HepG2 (cell line): ENCODE results near the gene TENT4B. TPM values are rescaled to one million over a fixed set of nuclear protein-coding genes. Genes with fewer than 3 reads are reported as not detected.

Experiments used
- HNRNPUL1 ChIP-seq: fragments of 200-400 bp; formaldehyde crosslinking; IDR thresholded peaks from 2 replicates; pipeline ENCODE4 v1.6.1; 2017; ENCODE audit warnings: low read depth, mild to moderate bottlenecking, low read length, moderate library complexity
- ISX ChIP-seq: sonication (generic); formaldehyde crosslinking; conservative IDR thresholded peaks from 2 replicates; pipeline ENCODE4 v1.5.0; 2020; ENCODE audit warnings: missing genetic modification reagents
- KAT8 ChIP-seq: IDR thresholded peaks from 2 replicates; pipeline ENCODE4 v1.6.1; 2016; ENCODE audit warnings: missing genetic modification reagents, missing compliant biosample characterization
- RBM22 ChIP-seq: fragments of 200-400 bp; formaldehyde crosslinking; optimal IDR thresholded peaks from 2 replicates; pipeline ENCODE3; 2017; ENCODE audit warnings: mild to moderate bottlenecking, low read length, moderate library complexity
- SRF ChIP-seq: IDR thresholded peaks from 2 replicates; pipeline ENCODE4 v1.6.1; 2011; ENCODE audit warnings: mild to moderate bottlenecking, low read depth, low read length, moderate library complexity
- WIZ ChIP-seq: sonication (generic); formaldehyde crosslinking; IDR thresholded peaks from 2 replicates; pipeline ENCODE4 v1.5.1; 2020; ENCODE audit warnings: mild to moderate bottlenecking, missing genetic modification reagents
- ZFP41 ChIP-seq: sonication (generic); formaldehyde crosslinking; IDR thresholded peaks from 2 replicates; pipeline ENCODE4 v1.4.0; 2020; ENCODE audit warnings: mild to moderate bottlenecking, missing genetic modification reagents, borderline replicate concordance
- ZNF430 ChIP-seq: sonication (generic); formaldehyde crosslinking; IDR thresholded peaks from 2 replicates; pipeline ENCODE4 v1.9.0; 2021; ENCODE audit warnings: mild to moderate bottlenecking, missing genetic modification reagents
- ZNF644 ChIP-seq: IDR thresholded peaks from 2 replicates; pipeline ENCODE4 v1.6.1; 2016; ENCODE audit warnings: low read depth
- polyA plus RNA-seq, 8 experiments: library from polyadenylated mRNA; depleted of rRNA in 3 of 8; stranded (reverse) in 7 of 8; unstranded in 1 of 8; fragments of >200 nt; fragmentation: Illumina TruSeq in 4 of 8; extraction: Trizol in 4 of 8; gene quantifications; 2 replicates each; pipeline versions ENCODE4 v1.2.1 to v1.2.3, GENCODE V29; 2011 to 2016; ENCODE audit warnings: low read depth in 4 of 8, missing spikeins in 1 of 8, mixed read lengths in 1 of 8; ENCODE audit not compliant: insufficient read depth in 1 of 8
- total RNA-seq, 5 experiments: library from RNA; depleted of rRNA; stranded (reverse); fragments of >200 nt; fragmentation: Illumina TruSeq; extraction: Trizol; gene quantifications; 2 replicates each; pipeline ENCODE4 v1.2.3, GENCODE V29; 2016; ENCODE audit warnings: low read depth in 1 of 5
- TF ChIP-seq, protein P1 (sequence below), 2 experiments: IDR thresholded peaks; 2 replicates each; pipeline ENCODE4 v1.6.1; 2011 to 2012; ENCODE audit warnings: low read length in 2 of 2, borderline replicate concordance in 1 of 2, low read depth in 1 of 2, mild to moderate bottlenecking in 1 of 2, moderate library complexity in 1 of 2
- TF ChIP-seq, protein P2 (sequence below), 2 experiments: sonication (generic) in 1 of 2; formaldehyde crosslinking in 1 of 2; IDR thresholded peaks; 2 replicates each; pipeline versions ENCODE4 v1.6.1 to v1.9.0; 2014 to 2022; ENCODE audit warnings: antibody characterized with exemption in 1 of 2, borderline replicate concordance in 1 of 2, inconsistent platforms in 1 of 2, low read depth in 1 of 2, missing genetic modification reagents in 1 of 2
- TF ChIP-seq, protein P3 (sequence below): sonication (generic); formaldehyde crosslinking; IDR thresholded peaks from 2 replicates; pipeline ENCODE4 v1.5.1; 2020; ENCODE audit warnings: mild to moderate bottlenecking, missing genetic modification reagents, borderline replicate concordance
- TF ChIP-seq, protein P4 (sequence below): sonication (generic); formaldehyde crosslinking; IDR thresholded peaks from 2 replicates; pipeline ENCODE4 v1.5.1; 2020; ENCODE audit warnings: missing genetic modification reagents, mild to moderate bottlenecking, borderline replicate concordance

The TENT4B gene
- total and polyA plus RNA-seq, 2 of the 13 experiments (the other 11 are each of a cell fraction or from before 2014, with no cell fraction given) = 15.0 to 32.8 TPM

DNA sequence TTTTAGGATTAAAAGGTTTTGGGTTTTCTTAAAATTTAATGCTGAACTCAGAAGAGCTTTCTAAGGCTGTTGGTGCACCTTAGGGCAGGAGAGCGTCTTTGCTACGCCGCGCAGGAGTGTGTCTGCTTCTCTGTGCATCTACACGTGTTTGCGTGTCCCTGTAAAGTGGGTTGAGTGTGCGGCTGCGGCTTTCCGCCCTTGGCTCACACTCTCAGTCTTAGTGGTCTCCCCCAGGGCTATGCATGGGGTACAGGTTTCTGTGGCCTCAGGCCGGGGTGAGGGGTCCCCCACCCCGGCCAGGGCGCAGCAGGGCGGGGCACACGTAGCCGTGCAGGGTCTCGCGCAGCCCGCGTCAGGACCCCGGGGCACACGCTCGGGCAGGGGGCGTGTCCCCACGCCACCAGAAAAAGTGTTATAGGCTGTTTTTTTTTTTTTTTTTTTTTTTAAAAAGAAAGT, 727 bp upstream of the TENT4B start (continued):
- TF ChIP-seq, protein P1, sequence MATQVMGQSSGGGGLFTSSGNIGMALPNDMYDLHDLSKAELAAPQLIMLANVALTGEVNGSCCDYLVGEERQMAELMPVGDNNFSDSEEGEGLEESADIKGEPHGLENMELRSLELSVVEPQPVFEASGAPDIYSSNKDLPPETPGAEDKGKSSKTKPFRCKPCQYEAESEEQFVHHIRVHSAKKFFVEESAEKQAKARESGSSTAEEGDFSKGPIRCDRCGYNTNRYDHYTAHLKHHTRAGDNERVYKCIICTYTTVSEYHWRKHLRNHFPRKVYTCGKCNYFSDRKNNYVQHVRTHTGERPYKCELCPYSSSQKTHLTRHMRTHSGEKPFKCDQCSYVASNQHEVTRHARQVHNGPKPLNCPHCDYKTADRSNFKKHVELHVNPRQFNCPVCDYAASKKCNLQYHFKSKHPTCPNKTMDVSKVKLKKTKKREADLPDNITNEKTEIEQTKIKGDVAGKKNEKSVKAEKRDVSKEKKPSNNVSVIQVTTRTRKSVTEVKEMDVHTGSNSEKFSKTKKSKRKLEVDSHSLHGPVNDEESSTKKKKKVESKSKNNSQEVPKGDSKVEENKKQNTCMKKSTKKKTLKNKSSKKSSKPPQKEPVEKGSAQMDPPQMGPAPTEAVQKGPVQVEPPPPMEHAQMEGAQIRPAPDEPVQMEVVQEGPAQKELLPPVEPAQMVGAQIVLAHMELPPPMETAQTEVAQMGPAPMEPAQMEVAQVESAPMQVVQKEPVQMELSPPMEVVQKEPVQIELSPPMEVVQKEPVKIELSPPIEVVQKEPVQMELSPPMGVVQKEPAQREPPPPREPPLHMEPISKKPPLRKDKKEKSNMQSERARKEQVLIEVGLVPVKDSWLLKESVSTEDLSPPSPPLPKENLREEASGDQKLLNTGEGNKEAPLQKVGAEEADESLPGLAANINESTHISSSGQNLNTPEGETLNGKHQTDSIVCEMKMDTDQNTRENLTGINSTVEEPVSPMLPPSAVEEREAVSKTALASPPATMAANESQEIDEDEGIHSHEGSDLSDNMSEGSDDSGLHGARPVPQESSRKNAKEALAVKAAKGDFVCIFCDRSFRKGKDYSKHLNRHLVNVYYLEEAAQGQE (IDR thresholded peaks at IDR 0.05; ENCODE audit: borderline replicate concordance in 1 of 2, low read depth in 1 of 2, low read length in 2 of 2) = no peak
- TF ChIP-seq, protein P2, sequence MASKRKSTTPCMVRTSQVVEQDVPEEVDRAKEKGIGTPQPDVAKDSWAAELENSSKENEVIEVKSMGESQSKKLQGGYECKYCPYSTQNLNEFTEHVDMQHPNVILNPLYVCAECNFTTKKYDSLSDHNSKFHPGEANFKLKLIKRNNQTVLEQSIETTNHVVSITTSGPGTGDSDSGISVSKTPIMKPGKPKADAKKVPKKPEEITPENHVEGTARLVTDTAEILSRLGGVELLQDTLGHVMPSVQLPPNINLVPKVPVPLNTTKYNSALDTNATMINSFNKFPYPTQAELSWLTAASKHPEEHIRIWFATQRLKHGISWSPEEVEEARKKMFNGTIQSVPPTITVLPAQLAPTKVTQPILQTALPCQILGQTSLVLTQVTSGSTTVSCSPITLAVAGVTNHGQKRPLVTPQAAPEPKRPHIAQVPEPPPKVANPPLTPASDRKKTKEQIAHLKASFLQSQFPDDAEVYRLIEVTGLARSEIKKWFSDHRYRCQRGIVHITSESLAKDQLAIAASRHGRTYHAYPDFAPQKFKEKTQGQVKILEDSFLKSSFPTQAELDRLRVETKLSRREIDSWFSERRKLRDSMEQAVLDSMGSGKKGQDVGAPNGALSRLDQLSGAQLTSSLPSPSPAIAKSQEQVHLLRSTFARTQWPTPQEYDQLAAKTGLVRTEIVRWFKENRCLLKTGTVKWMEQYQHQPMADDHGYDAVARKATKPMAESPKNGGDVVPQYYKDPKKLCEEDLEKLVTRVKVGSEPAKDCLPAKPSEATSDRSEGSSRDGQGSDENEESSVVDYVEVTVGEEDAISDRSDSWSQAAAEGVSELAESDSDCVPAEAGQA (IDR thresholded peaks at IDR 0.05; ENCODE audit: low read depth) = no peak; the same call in 1 of the 2 replicates
- TF ChIP-seq, protein P2 (CRISPR knock-in tag; IDR thresholded peaks at IDR 0.05; ENCODE audit: borderline replicate concordance) = no peak; the same call in 1 of the 2 replicates
- no peak for TF ChIP-seq RBM22
- TF ChIP-seq HNRNPUL1 = no peak
- TF ChIP-seq SRF = no peak
- TF ChIP-seq, protein P3, sequence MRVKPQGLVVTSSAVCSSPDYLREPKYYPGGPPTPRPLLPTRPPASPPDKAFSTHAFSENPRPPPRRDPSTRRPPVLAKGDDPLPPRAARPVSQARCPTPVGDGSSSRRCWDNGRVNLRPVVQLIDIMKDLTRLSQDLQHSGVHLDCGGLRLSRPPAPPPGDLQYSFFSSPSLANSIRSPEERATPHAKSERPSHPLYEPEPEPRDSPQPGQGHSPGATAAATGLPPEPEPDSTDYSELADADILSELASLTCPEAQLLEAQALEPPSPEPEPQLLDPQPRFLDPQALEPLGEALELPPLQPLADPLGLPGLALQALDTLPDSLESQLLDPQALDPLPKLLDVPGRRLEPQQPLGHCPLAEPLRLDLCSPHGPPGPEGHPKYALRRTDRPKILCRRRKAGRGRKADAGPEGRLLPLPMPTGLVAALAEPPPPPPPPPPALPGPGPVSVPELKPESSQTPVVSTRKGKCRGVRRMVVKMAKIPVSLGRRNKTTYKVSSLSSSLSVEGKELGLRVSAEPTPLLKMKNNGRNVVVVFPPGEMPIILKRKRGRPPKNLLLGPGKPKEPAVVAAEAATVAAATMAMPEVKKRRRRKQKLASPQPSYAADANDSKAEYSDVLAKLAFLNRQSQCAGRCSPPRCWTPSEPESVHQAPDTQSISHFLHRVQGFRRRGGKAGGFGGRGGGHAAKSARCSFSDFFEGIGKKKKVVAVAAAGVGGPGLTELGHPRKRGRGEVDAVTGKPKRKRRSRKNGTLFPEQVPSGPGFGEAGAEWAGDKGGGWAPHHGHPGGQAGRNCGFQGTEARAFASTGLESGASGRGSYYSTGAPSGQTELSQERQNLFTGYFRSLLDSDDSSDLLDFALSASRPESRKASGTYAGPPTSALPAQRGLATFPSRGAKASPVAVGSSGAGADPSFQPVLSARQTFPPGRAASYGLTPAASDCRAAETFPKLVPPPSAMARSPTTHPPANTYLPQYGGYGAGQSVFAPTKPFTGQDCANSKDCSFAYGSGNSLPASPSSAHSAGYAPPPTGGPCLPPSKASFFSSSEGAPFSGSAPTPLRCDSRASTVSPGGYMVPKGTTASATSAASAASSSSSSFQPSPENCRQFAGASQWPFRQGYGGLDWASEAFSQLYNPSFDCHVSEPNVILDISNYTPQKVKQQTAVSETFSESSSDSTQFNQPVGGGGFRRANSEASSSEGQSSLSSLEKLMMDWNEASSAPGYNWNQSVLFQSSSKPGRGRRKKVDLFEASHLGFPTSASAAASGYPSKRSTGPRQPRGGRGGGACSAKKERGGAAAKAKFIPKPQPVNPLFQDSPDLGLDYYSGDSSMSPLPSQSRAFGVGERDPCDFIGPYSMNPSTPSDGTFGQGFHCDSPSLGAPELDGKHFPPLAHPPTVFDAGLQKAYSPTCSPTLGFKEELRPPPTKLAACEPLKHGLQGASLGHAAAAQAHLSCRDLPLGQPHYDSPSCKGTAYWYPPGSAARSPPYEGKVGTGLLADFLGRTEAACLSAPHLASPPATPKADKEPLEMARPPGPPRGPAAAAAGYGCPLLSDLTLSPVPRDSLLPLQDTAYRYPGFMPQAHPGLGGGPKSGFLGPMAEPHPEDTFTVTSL (CRISPR knock-in tag) = no peak
- 0 out of 2 replicates have a peak, but pooled peaks have one; percentile 59 for TF ChIP-seq ISX (CRISPR knock-in tag)
- TF ChIP-seq ZNF430 (CRISPR knock-in tag) = peak; percentile 79; the same call in 1 of the 2 replicates
- no peak for TF ChIP-seq ZFP41 (CRISPR knock-in tag)
- TF ChIP-seq ZNF644 (CRISPR knock-in tag) = no peak
- TF ChIP-seq, protein P4, sequence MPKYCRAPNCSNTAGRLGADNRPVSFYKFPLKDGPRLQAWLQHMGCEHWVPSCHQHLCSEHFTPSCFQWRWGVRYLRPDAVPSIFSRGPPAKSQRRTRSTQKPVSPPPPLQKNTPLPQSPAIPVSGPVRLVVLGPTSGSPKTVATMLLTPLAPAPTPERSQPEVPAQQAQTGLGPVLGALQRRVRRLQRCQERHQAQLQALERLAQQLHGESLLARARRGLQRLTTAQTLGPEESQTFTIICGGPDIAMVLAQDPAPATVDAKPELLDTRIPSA (CRISPR knock-in tag) = no peak; the same call in 1 of the 2 replicates
- no peak for TF ChIP-seq WIZ (CRISPR knock-in tag)
- peak; percentile 39; the same call in 1 of the 2 replicates for TF ChIP-seq KAT8
